Esophagus muscularis mucosa (tissue), 4 donors: ENCODE measurements around the gene TXK.

Source experiments
- EP300 ChIP-seq: sonication (generic); formaldehyde crosslinking; IDR thresholded peaks from one replicate; pipeline ENCODE4 v1.6.1; 2017; ENCODE audit warnings: antibody characterized with exemption
- POLR2A ChIP-seq: fragments of 450-650 bp; IDR thresholded peaks from one replicate; pipeline ENCODE4 v1.6.1; 2017; ENCODE audit warnings: antibody characterized with exemption, moderate library complexity, mild to moderate bottlenecking, low read depth
- TF ChIP-seq, protein P1 (sequence below), 3 experiments: fragments of 200-600 bp in 2 of 3; fragments of 450-650 bp in 1 of 3; sonication (generic) in 2 of 3; IDR thresholded peaks; one replicate each; pipeline ENCODE4 v1.5.1; 2017 to 2019; ENCODE audit warnings: antibody characterized with exemption in 3 of 3, mild to moderate bottlenecking in 2 of 3, moderate library complexity in 1 of 3

DNA sequence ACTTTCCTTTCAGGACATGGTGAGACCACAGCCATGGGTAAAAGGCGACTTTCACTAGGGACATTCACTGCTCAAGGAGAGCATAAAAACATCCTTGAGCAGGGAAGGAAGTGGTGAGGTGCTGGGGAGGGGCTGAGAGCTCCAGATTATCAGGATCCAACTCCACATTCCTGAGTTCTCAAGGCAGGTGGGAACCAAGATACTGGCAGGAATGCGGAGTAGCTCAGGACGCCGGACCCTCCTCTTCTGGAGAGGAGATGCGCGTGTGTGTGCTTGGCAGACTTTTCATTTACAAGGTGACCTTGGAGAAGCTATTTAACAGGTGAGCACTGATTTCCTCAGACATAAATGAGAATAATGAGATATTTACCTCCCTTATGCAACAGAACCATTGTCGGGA lies 41.3 kb upstream of the TXK start:
- TF ChIP-seq, protein P1, sequence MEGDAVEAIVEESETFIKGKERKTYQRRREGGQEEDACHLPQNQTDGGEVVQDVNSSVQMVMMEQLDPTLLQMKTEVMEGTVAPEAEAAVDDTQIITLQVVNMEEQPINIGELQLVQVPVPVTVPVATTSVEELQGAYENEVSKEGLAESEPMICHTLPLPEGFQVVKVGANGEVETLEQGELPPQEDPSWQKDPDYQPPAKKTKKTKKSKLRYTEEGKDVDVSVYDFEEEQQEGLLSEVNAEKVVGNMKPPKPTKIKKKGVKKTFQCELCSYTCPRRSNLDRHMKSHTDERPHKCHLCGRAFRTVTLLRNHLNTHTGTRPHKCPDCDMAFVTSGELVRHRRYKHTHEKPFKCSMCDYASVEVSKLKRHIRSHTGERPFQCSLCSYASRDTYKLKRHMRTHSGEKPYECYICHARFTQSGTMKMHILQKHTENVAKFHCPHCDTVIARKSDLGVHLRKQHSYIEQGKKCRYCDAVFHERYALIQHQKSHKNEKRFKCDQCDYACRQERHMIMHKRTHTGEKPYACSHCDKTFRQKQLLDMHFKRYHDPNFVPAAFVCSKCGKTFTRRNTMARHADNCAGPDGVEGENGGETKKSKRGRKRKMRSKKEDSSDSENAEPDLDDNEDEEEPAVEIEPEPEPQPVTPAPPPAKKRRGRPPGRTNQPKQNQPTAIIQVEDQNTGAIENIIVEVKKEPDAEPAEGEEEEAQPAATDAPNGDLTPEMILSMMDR (IDR thresholded peaks at IDR 0.05) = no peak
- TF ChIP-seq POLR2A = no peak
- no peak for TF ChIP-seq EP300
